ENCODE measurements around the gene MSRB1.

The MSRB1 gene

GRCh38 chr16:1936945-1937479, 6.0 kb downstream of the MSRB1 start:
- H3K27me3 ChIP-seq (ENCODE audit: control insufficient read depth, low read length) = no peaks in the 10 kb centered on the region
- H3K27ac ChIP-seq (ENCODE audit: low read depth, low read length) = no peak overlapping the region
- peaks cover 6% of the 10 kb centered on the region for H3K4me1 ChIP-seq (ENCODE audit: control insufficient read depth, low read length)
- H4K20me1 ChIP-seq (ENCODE audit: control insufficient read depth, insufficient read depth, low read depth, low read length) = no peaks in the 10 kb centered on the region
- H3K4me2 ChIP-seq (ENCODE audit: low read length) = no peak overlapping the region
- TF ChIP-seq CTCF (IDR thresholded peaks at IDR 0.05; ENCODE audit: low read depth, low read length, poor library complexity, severe bottlenecking) (no peak), EZH2phosphoT487 (IDR thresholded peaks at IDR 0.05; ENCODE audit: borderline replicate concordance, low read length) (no peak)
- no peak overlapping the region for H3K4me3 ChIP-seq (ENCODE audit: low read length)
- no peaks in the 10 kb centered on the region for H3F3A ChIP-seq (ENCODE audit: control insufficient read depth, insufficient read depth)
- no peaks in the 10 kb centered on the region for H3K79me2 ChIP-seq (ENCODE audit: control insufficient read depth, low read length)
- H3K9me3 ChIP-seq (ENCODE audit: control insufficient read depth, insufficient read depth, low read length) = no peaks in the 10 kb centered on the region
- H3K36me3 ChIP-seq (ENCODE audit: control insufficient read depth, low read length) = no peaks in the 10 kb centered on the region
- H3K9me2 ChIP-seq (replicated peaks; ENCODE audit: control insufficient read depth, low read length) = no peaks in the 10 kb centered on the region

- H3K27me3 ChIP-seq (ENCODE audit: control insufficient read depth, low read length) = 0 out of 2 replicates have a peak, but pooled peaks cover 2% of the 10 kb centered on the region
- H3K9me2 ChIP-seq (replicated peaks; ENCODE audit: control insufficient read depth, low read length) = no peaks in the 10 kb centered on the region
- H3K4me2 ChIP-seq (ENCODE audit: low read length) = no peak overlapping the region
- peaks cover 8% of the 10 kb centered on the region for H3K4me1 ChIP-seq (ENCODE audit: control insufficient read depth, low read length)
- no peaks in the 10 kb centered on the region for H4K20me1 ChIP-seq (ENCODE audit: control insufficient read depth, insufficient read depth, low read depth, low read length)
- H3K27ac ChIP-seq (ENCODE audit: low read depth, low read length) = no peak overlapping the region
- H3K36me3 ChIP-seq (ENCODE audit: control insufficient read depth, low read length) = no peaks in the 10 kb centered on the region
- H3K79me2 ChIP-seq (ENCODE audit: control insufficient read depth, low read length) = no peaks in the 10 kb centered on the region
- H3K9me3 ChIP-seq (ENCODE audit: control insufficient read depth, insufficient read depth, low read length) = no peaks in the 10 kb centered on the region
- H3K4me3 ChIP-seq (ENCODE audit: low read length) = no peak overlapping the region
- TF ChIP-seq CTCF (IDR thresholded peaks at IDR 0.05; ENCODE audit: low read depth, low read length, poor library complexity, severe bottlenecking) (no peak), EZH2phosphoT487 (IDR thresholded peaks at IDR 0.05; ENCODE audit: borderline replicate concordance, low read length) (no peak)
- H3F3A ChIP-seq (ENCODE audit: control insufficient read depth, insufficient read depth) = no peaks in the 10 kb centered on the region
These were observed 9.8 kb downstream of the MSRB1 start for GRCh38 chr16:1933097-1933661.

GRCh38 chr16:1932050-1933028, 10.7 kb downstream of the MSRB1 start:
- Histone ChIP-seq H3K9me3 (ENCODE audit: control insufficient read depth, insufficient read depth, low read length) (no peaks in the 10 kb centered on the region), H4K20me1 (ENCODE audit: control insufficient read depth, insufficient read depth, low read depth, low read length) (no peaks in the 10 kb centered on the region), H3F3A (ENCODE audit: control insufficient read depth, insufficient read depth) (no peaks in the 10 kb centered on the region), H3K27ac (ENCODE audit: low read depth, low read length) (no peak overlapping the region), H3K9me2 (replicated peaks; ENCODE audit: control insufficient read depth, low read length) (no peaks in the 10 kb centered on the region), H3K79me2 (ENCODE audit: control insufficient read depth, low read length) (no peaks in the 10 kb centered on the region), H3K4me1 (ENCODE audit: control insufficient read depth, low read length) (peaks cover 8% of the 10 kb centered on the region), H3K4me2 (ENCODE audit: low read length) (no peak overlapping the region), H3K27me3 (ENCODE audit: control insufficient read depth, low read length) (0 out of 2 replicates have a peak, but pooled peaks cover 2% of the 10 kb centered on the region), H3K4me3 (ENCODE audit: low read length) (no peak overlapping the region), H3K36me3 (ENCODE audit: control insufficient read depth, low read length) (no peaks in the 10 kb centered on the region)
- TF ChIP-seq EZH2phosphoT487 (IDR thresholded peaks at IDR 0.05; ENCODE audit: borderline replicate concordance, low read length) = no peak
- no peak for TF ChIP-seq CTCF (IDR thresholded peaks at IDR 0.05; ENCODE audit: low read depth, low read length, poor library complexity, severe bottlenecking)

Measured in DOHH2 (cell line).